Stimulated activated naive CD8-positive, alpha-beta T cell treated with anti-CD3 and anti-CD28 coated beads, Interleukin-15, amount 100 ng/mL, for 72 hours (primary cell): ENCODE results near the gene LAMB1.
"Not testable (repeated sequence)": the region's sequence is repeated elsewhere in the genome, so short reads cannot be mapped to it uniquely, and the experiment has no call there.

Experiments
- ATAC-seq: fragments of 150-1000 bp; cut with Tn5 transposase; 2 replicates; pipeline ENCODE4 v1.10.0; 2021; ENCODE audit warnings: mild to moderate bottlenecking, moderate library complexity
- DNase-seq, 2 donors: peaks; one replicate each; pipeline ENCODE4 v3.0.0; 2021 to 2022
- H3K27ac Mint-ChIP-seq, 2 donors: one replicate each; pipeline ENCODE4 v1.8.0; 2022; ENCODE audit warnings: mild to moderate bottlenecking in 2 of 2, mixed read lengths in 2 of 2, moderate library complexity in 2 of 2
- H3K27me3 Mint-ChIP-seq: one replicate; pipeline ENCODE4 v1.8.0; 2022; ENCODE audit warnings: mixed read lengths
- H3K4me1 Mint-ChIP-seq: one replicate; pipeline ENCODE4 v1.8.0; 2022; ENCODE audit warnings: mild to moderate bottlenecking, mixed read lengths
- H3K4me3 Mint-ChIP-seq, 2 donors: one replicate each; pipeline ENCODE4 v1.8.0; 2022; ENCODE audit warnings: mild to moderate bottlenecking in 2 of 2, mixed read lengths in 2 of 2, moderate library complexity in 1 of 2
- H3K9me3 Mint-ChIP-seq, 2 donors: one replicate each; pipeline ENCODE4 v1.8.0; 2022; ENCODE audit warnings: mixed read lengths in 2 of 2

The LAMB1 gene

GRCh38 chr7:107914831-107915230 lies 88.1 kb downstream of the LAMB1 start:
- peak overlapping the region in 1 of 2 donors; percentile 53 for H3K27ac Mint-ChIP-seq

GRCh38 chr7:107913851-107914250 lies 89.1 kb downstream of the LAMB1 start:
- H3K27ac Mint-ChIP-seq, result no peak overlapping the region
- no peak for ATAC-seq

More at GRCh38 chr7:107914831-107915230, 88.1 kb downstream of the LAMB1 start:
- DNase-seq (no peak), ATAC-seq (no peak)
- Mint-ChIP-seq H3K4me3 (no peak overlapping the region), H3K9me3 (peaks cover 0 to 5% of the 10 kb centered on the region in 2 donors), H3K4me1 (peaks cover 30% of the 10 kb centered on the region), H3K27me3 (no peaks in the 10 kb centered on the region)

GRCh38 chr7:107911981-107912380 lies 91.0 kb downstream of the LAMB1 start:
- Mint-ChIP-seq H3K9me3 (peaks cover 0 to 5% of the 10 kb centered on the region in 2 donors), H3K27ac (no peak overlapping the region), H3K4me1 (peaks cover 27% of the 10 kb centered on the region), H3K27me3 (no peaks in the 10 kb centered on the region), H3K4me3 (no peak overlapping the region)
- ATAC-seq (no peak), DNase-seq (no peak)

More at GRCh38 chr7:107913851-107914250, 89.1 kb downstream of the LAMB1 start:
- Mint-ChIP-seq H3K27me3 (no peaks in the 10 kb centered on the region), H3K4me1 (peaks cover 32% of the 10 kb centered on the region), H3K4me3 (no peak overlapping the region), H3K9me3 (peaks cover 0 to 5% of the 10 kb centered on the region in 2 donors)
- DNase-seq, result no peak

DNA sequence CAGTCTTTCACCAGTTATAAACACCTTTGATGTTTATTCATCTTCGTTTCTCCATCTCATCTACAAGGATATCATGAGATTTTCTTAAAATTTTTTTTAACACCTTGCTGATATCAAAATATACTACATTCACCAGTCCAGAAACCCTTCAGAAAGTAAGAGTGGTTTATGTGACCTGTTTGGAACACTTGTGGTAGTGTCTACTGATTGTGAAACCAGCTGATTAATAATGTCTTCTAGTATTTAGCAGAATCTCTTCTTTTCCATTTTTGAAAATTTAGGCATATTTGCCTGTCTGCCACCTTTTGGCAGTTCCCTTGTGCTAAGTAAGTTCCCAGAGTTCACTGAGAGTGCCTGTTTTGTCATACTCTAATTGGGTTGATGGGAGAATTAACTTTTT lies 93.5 kb downstream of the LAMB1 start:
- Mint-ChIP-seq H3K27ac (no peak overlapping the region), H3K9me3 (peaks cover 0 to 5% of the 10 kb centered on the region in 2 donors), H3K4me3 (no peak overlapping the region), H3K4me1 (peaks cover 22% of the 10 kb centered on the region), H3K27me3 (no peaks in the 10 kb centered on the region)
- no peak for DNase-seq
- ATAC-seq, result peak; percentile 55

DNA sequence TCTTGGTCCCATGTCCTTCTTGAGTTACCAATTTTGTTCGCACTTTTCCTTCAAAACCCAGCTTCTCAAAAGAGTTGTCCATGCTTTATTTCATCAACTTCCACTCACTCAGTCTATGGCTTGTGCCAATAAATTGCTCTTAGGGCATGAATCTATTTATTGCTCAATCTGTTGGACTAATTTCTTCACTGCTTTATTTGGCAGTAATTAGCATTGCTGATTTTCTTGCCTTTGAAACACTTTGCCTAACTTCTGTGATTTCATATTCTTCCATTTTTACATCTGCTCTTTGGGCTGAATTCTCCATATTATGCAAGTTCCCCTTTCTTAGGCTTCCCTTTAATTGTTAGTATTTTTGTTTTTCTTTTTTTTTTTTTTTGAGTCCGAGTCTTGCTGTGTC lies 95.2 kb downstream of the LAMB1 start:
- peaks cover 9% of the 10 kb centered on the region for H3K4me1 Mint-ChIP-seq
- no peaks in the 10 kb centered on the region for H3K27me3 Mint-ChIP-seq
- DNase-seq, result no peak
- no peak for ATAC-seq
- no peak overlapping the region for H3K27ac Mint-ChIP-seq
- H3K9me3 Mint-ChIP-seq, result peaks cover 0 to 5% of the 10 kb centered on the region in 2 donors
- H3K4me3 Mint-ChIP-seq, result no peak overlapping the region

- H3K27ac Mint-ChIP-seq, result no peak overlapping the region
- ATAC-seq, result no peak
- H3K4me1 Mint-ChIP-seq, result peaks cover 10% of the 10 kb centered on the region
- no peaks in the 10 kb centered on the region for H3K27me3 Mint-ChIP-seq
- no peak for DNase-seq
- H3K9me3 Mint-ChIP-seq, result no peaks in the 10 kb centered on the region
- no peak overlapping the region for H3K4me3 Mint-ChIP-seq
Measured at GRCh38 chr7:107902381-107902780, 100.6 kb downstream of the LAMB1 start.

GRCh38 chr7:107900496-107901015 lies 102.4 kb downstream of the LAMB1 start:
- H3K27ac Mint-ChIP-seq, result no peak overlapping the region
- peaks cover 26% of the 10 kb centered on the region for H3K4me1 Mint-ChIP-seq

GRCh38 chr7:107898997-107899594 lies 103.9 kb downstream of the LAMB1 start:
- ATAC-seq (no peak), DNase-seq (no peak)
- peaks cover 41% of the 10 kb centered on the region for H3K4me1 Mint-ChIP-seq
- H3K4me3 Mint-ChIP-seq, result no peak overlapping the region
- H3K27ac Mint-ChIP-seq, result no peak overlapping the region
- no peaks in the 10 kb centered on the region for H3K27me3 Mint-ChIP-seq
- no peaks in the 10 kb centered on the region for H3K9me3 Mint-ChIP-seq

More at GRCh38 chr7:107900496-107901015, 102.4 kb downstream of the LAMB1 start:
- ATAC-seq (no peak), DNase-seq (no peak)
- Mint-ChIP-seq H3K9me3 (no peaks in the 10 kb centered on the region), H3K27me3 (no peaks in the 10 kb centered on the region), H3K4me3 (no peak overlapping the region)

GRCh38 chr7:107892367-107892741 lies 110.6 kb downstream of the LAMB1 start:
- not testable (repeated sequence) for H3K27me3 Mint-ChIP-seq, DNase-seq, H3K9me3 Mint-ChIP-seq, ATAC-seq
- Mint-ChIP-seq H3K4me1 (peaks cover 48% of the 10 kb centered on the region), H3K27ac (peak overlapping the region in 1 of 2 donors; percentile 98), H3K4me3 (peak overlapping the region; percentile 91 to 98)

- no peak for DNase-seq
- no peaks in the 10 kb centered on the region for H3K27me3 Mint-ChIP-seq
Measured at GRCh38 chr7:107891636-107892366, 111.2 kb downstream of the LAMB1 start.

GRCh38 chr7:107890962-107891635 lies 111.9 kb downstream of the LAMB1 start, which contains the start of gene DLD:
TSS of gene DLD (plus strand) at chr7:107891183. CDS start at chr7:107891251, 68 bp downstream.
- H3K4me1 Mint-ChIP-seq, result peaks cover 38% of the 10 kb centered on the region
- ATAC-seq, result peak; percentile 99
- no peaks in the 10 kb centered on the region for H3K27me3 Mint-ChIP-seq
- peak within 1 kb of the TSS; percentile 91 to 98 for H3K4me3 Mint-ChIP-seq
- peak within 1 kb of the TSS; percentile 97 to 98 for H3K27ac Mint-ChIP-seq
- DNase-seq, result peak; percentile 88 to 93
- H3K9me3 Mint-ChIP-seq, result no peaks in the 10 kb centered on the region

More at GRCh38 chr7:107891636-107892366, 111.2 kb downstream of the LAMB1 start:
- peak overlapping the region; percentile 96 to 98 for H3K27ac Mint-ChIP-seq
- H3K4me3 Mint-ChIP-seq, result peak overlapping the region; percentile 91 to 98
- peaks cover 43% of the 10 kb centered on the region for H3K4me1 Mint-ChIP-seq
- ATAC-seq, result peak; percentile 47
- no peaks in the 10 kb centered on the region for H3K9me3 Mint-ChIP-seq

DNA sequence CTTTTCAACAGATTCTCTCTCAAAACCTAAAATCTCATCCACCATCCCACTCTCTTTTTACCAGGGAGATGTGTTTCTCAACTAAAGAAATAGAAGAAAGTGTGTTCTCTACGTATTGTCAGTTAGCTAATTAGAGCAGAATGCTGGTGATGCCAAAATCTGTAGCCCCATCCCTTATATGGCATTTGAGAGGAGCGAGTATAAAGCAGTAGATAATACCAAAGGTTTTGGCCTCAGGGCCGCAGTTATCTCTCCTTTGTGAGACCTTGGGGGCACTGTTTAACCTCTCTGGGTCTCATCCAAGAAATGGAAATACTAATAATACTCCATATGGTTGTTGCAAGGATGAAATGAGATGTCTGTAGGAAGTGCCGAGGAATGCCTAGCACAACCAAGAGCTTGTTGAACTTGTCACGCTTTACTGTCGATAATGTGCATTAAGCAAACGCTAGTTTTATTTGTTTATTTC lies 112.4 kb downstream of the LAMB1 start:
- Mint-ChIP-seq H3K27ac (peak overlapping the region; percentile 97 to 98), H3K4me3 (peak overlapping the region; percentile 91 to 98), H3K9me3 (no peaks in the 10 kb centered on the region), H3K4me1 (peaks cover 32% of the 10 kb centered on the region), H3K27me3 (no peaks in the 10 kb centered on the region)
- no peak for DNase-seq
- peak; percentile 26 for ATAC-seq

DNA sequence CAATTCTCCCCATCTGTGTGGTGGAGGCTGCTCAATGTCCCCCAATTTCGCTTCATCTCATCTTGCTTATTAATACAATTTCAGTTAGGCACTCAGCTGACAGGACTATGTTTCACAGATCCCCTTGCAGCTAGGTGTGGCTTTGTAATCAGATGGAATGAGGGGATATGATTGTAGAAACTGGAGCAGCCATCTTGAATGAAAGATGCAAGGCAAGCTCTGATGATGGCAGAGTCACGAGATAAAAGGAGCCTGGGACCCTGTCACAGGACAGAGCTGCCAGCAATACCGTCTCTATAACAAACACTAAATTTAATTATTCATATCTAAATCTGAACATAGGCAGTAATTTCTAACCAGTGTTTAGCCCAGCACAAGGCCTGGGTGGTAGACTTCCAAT lies 113.0 kb downstream of the LAMB1 start:
- no peak overlapping the region for H3K27ac Mint-ChIP-seq
- ATAC-seq, result no peak

DNA sequence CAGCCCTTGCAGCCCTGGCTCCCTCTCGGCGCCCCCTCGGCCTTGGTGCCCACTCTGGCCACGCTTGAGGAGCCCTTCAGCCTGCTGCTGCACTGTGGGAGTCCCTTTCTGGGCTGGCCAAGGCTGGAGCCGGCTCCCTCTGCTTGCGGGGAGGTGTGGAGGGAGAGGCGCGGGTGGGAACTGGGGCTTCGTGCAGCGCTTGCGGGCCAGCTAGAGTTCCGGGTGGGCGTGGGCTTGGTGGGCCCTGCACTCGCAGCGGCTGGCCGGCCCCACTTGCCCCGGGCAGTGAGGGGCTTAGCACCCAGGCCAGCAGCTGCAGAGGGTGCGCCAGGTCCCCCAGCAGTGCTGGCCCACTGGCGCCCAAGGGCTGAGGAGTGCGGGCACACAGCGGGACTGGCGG lies 115.1 kb downstream of the LAMB1 start:
- not testable (repeated sequence) for H3K4me1 Mint-ChIP-seq, H3K27me3 Mint-ChIP-seq, H3K27ac Mint-ChIP-seq, H3K4me3 Mint-ChIP-seq, DNase-seq, H3K9me3 Mint-ChIP-seq, ATAC-seq

More for the DNA sequence above, 113.0 kb downstream of the LAMB1 start:
- DNase-seq, result no peak
- Mint-ChIP-seq H3K9me3 (no peaks in the 10 kb centered on the region), H3K27me3 (no peaks in the 10 kb centered on the region), H3K4me1 (peaks cover 27% of the 10 kb centered on the region), H3K4me3 (peak overlapping the region in 1 of 2 donors; percentile 91)

DNA sequence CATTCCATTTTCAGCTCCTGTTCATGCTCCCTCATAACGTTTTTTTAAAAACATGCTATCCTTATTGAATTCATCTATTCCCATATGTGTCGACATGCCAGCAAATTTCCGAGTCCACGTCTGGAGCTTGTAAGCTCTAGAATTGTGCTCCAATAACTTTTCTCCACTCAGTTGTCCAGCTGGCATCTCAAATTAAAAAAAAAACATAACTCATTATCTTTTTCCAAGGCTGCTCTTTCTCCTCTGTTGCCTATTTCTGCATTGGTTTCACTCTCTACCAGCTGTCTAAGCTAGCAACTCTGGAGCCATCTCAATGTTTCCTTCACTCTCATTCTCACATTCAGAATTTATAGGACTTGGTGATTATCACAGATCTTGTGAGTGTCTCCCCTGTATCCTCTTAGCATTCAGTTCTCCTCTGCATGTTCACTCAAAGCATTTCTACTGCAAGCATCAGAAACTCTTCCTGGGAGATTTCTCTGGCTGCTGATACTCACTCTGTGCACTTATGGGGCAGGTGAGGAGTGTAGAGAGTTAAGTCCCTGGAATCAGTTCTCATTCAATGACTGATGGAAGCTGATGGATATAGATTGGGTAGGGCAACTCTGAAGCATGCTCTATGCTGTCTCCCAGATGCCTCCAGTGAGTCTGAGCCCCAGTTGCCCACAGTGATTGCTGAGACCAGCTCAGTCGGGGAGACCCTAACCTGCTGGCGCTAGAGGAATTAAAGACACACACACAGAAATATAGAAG lies 118.7 kb downstream of the LAMB1 start:
- Mint-ChIP-seq H3K4me3 (no peak overlapping the region), H3K27me3 (peaks cover 9% of the 10 kb centered on the region), H3K9me3 (no peaks in the 10 kb centered on the region), H3K4me1 (peaks cover 6% of the 10 kb centered on the region), H3K27ac (no peak overlapping the region)
- no peak for DNase-seq
- ATAC-seq, result no peak
